OCI-LY3 (cell line): Measurements from ENCODE around the gene PTPN12.

Experiments
- EZH2phosphoT487 ChIP-seq: fragments of 200-600 bp; shearing (Covaris generic); IDR thresholded peaks from 2 replicates; pipeline ENCODE4 v1.6.1; 2018; ENCODE audit warnings: antibody characterized with exemption, mixed run types, low read depth
- TF ChIP-seq, protein P1 (sequence below): fragments of 200-600, 300-600 bp; sonication (generic); IDR thresholded peaks from 2 replicates; pipeline ENCODE4 v1.5.1; 2014; ENCODE audit warnings: antibody characterized with exemption, low read length, low read depth

DNA sequence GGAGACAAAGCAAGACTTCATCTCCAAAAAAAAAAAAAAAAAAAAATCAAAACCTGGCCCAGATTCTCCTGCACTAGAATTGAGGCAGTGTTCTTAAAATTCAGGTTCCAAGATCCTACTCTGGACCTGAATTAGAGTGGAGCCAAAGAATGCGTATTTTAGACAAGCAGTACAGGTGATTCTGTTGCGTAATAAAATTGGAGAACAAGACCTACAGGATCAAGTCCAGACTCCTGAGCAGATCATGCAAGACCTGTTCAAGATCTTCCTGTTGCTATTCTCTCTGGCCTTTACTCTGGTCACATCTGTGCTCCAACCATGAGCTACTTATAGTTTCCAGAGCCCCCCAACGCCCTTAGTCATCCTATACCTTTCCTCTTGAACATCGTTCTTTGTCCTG lies 107.7 kb downstream of the PTPN12 start:
- TF ChIP-seq EZH2phosphoT487 = no peak
- TF ChIP-seq, protein P1, sequence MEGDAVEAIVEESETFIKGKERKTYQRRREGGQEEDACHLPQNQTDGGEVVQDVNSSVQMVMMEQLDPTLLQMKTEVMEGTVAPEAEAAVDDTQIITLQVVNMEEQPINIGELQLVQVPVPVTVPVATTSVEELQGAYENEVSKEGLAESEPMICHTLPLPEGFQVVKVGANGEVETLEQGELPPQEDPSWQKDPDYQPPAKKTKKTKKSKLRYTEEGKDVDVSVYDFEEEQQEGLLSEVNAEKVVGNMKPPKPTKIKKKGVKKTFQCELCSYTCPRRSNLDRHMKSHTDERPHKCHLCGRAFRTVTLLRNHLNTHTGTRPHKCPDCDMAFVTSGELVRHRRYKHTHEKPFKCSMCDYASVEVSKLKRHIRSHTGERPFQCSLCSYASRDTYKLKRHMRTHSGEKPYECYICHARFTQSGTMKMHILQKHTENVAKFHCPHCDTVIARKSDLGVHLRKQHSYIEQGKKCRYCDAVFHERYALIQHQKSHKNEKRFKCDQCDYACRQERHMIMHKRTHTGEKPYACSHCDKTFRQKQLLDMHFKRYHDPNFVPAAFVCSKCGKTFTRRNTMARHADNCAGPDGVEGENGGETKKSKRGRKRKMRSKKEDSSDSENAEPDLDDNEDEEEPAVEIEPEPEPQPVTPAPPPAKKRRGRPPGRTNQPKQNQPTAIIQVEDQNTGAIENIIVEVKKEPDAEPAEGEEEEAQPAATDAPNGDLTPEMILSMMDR = no peak
